Activated CD4-positive, alpha-beta memory T cell treated with anti-CD3 and anti-CD28 coated beads, Interleukin-2, amount 10 ng/mL, durations not matched to agents 7 days and 5 days (primary cell): ENCODE results near the gene CCR7. TPM values are rescaled to one million over a fixed set of nuclear protein-coding genes. Genes with fewer than 3 reads are reported as not detected.

Source experiments
- CTCF ChIA-PET: fragments of 350-600 bp; sonication (Branson Sonifier 250); formaldehyde crosslinking; loops from one replicate; lab custom pipeline; 2021; ENCODE audit warnings: antibody characterized with exemption, inconsistent platforms; lab: Charles Lee
- POLR2A ChIA-PET: fragments of 350-600 bp; sonication (Branson Sonifier 250); formaldehyde crosslinking; loops from one replicate; lab custom pipeline; 2021; ENCODE audit warnings: antibody characterized with exemption; lab: Charles Lee
- DNase-seq: peaks from one replicate; pipeline ENCODE4 v3.0.0-alpha.2; 2020
- H3K27ac Mint-ChIP-seq: one replicate; pipeline ENCODE4 v1.8.0; 2021; ENCODE audit warnings: mild to moderate bottlenecking, mixed read lengths
- H3K27me3 Mint-ChIP-seq: one replicate; pipeline ENCODE4 v1.8.0; 2021; ENCODE audit warnings: mixed read lengths
- H3K36me3 Mint-ChIP-seq: one replicate; pipeline ENCODE4 v1.8.0; 2021; ENCODE audit warnings: low read depth, mixed read lengths
- H3K4me1 Mint-ChIP-seq: one replicate; pipeline ENCODE4 v1.8.0; 2021; ENCODE audit warnings: mixed read lengths
- H3K4me3 Mint-ChIP-seq: one replicate; pipeline ENCODE4 v1.8.0; 2021; ENCODE audit warnings: mild to moderate bottlenecking, mixed read lengths
- H3K9me3 Mint-ChIP-seq: one replicate; pipeline ENCODE4 v1.8.0; 2021; ENCODE audit warnings: mixed read lengths
- total RNA-seq, 2 experiments: library from RNA; stranded (reverse); gene quantifications; one replicate each; pipeline ENCODE4 v1.2.3, GENCODE V29; 2021

CCR7 gene
- total RNA-seq, 2 experiments from 2014 or later = 43.3 to 44.6 TPM

DNA sequence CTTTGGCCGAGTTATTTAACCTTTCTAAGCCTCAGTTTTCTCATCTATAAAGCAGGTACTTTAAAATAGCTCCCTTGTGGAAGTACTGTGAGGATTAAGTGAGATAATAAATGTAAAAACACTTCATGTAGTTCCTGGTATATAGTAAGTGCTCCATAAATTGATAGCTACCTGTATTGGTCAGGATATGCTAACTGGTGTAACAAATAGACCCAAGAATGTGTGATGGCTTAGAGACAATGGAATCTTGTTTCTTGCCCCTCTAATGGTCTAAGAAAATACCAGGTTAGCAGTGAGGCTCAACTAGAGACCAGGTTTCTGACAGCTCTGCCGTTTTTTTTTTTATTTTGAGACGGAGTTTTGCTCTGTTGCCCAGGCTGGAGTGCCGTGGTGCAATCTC, 29.8 kb downstream of the CCR7 start:
- ChIA-PET CTCF (interaction anchor here (0.7 to 14.7 kb wide), 14 partner anchors 13 to 177 kb away, joined by 3 to 266 read pairs (median 6); partner anchors contain the start of genes IGFBP4 and TOP2A), POLR2A (interaction anchor here (1.4 to 10.0 kb wide), 7 partner anchors 11 to 172 kb away, joined by 3 to 118 read pairs (median 10); partner anchors contain the start of genes CCR7 and TOP2A)
- no peak for DNase-seq
- Mint-ChIP-seq H3K9me3 (no peaks in the 10 kb centered on the region), H3K4me1 (peaks cover 73% of the 10 kb centered on the region), H3K27ac (no peak overlapping the region), H3K36me3 (peaks cover 5% of the 10 kb centered on the region), H3K4me3 (no peak overlapping the region), H3K27me3 (peaks cover 31% of the 10 kb centered on the region)

GRCh38 chr17:40534371-40535189, 30.7 kb downstream of the CCR7 start:
- Mint-ChIP-seq H3K4me3 (no peak overlapping the region), H3K36me3 (peaks cover 9% of the 10 kb centered on the region), H3K4me1 (peaks cover 73% of the 10 kb centered on the region), H3K27ac (no peak overlapping the region), H3K9me3 (no peaks in the 10 kb centered on the region), H3K27me3 (peaks cover 24% of the 10 kb centered on the region)
- ChIA-PET POLR2A (interaction anchor here (0.7 to 10.0 kb wide), 16 partner anchors 8 to 171 kb away, joined by 3 to 118 read pairs (median 8); partner anchors contain the start of genes CCR7, IGFBP4 and TOP2A), CTCF (interaction anchor here (0.6 to 14.7 kb wide), 27 partner anchors 11 to 176 kb away, joined by 3 to 266 read pairs (median 8); partner anchors contain the start of genes IGFBP4 and TOP2A)
- no peak for DNase-seq

- Mint-ChIP-seq H3K36me3 (peaks cover 9% of the 10 kb centered on the region), H3K27me3 (peaks cover 21% of the 10 kb centered on the region), H3K4me1 (peaks cover 70% of the 10 kb centered on the region), H3K9me3 (no peaks in the 10 kb centered on the region), H3K4me3 (peak overlapping the region; percentile 15), H3K27ac (peak overlapping the region; percentile 72)
- CTCF ChIA-PET = interaction anchor here (0.7 to 14.7 kb wide), 39 partner anchors 10 to 1151 kb away, joined by 3 to 266 read pairs (median 7); partner anchors contain the start of genes IGFBP4, SMARCE1 and TOP2A
- DNase-seq = no peak
- POLR2A ChIA-PET = interaction anchor here (0.9 to 10.0 kb wide), 26 partner anchors 9 to 232 kb away, joined by 3 to 118 read pairs (median 5); partner anchors contain the start of genes CCR7, GJD3, IGFBP4 and TNS4
These were observed 31.4 kb downstream of the CCR7 start for GRCh38 chr17:40533896-40534295.

DNA sequence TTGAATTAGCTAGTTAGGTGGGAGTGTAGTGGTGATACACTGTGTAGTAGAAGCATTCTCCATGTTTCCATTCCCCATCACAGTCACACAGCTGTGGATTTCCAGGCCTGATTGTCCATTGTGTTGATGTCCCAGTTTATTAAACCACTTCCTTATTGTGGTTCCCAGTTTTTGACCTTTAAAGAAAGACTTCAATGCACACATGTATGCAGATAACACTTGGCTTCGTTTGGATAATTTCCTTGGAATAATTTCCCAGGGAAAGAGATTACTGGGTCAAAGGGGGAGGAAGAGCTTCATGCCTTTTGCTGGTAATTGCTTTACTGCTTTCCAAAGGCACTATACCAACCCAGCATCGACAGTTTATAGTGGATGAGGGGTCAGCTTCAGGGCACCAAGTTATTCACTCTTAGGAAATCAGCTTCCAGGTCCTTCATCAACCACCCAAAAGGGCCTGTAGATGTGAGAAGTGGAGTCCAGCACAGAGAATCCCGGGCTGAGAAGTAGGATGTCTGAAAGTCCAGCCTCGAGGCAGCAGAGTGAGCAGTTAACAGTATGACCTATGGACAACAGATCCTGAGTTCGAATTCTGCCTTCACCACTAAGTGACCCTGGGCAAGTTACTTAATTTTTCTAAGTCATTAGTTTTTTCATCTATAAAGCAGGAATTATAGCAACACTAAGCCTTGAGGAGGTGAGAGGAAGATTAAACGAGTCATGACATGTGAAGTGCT, 32.6 kb downstream of the CCR7 start:
- Mint-ChIP-seq H3K27me3 (peaks cover 19% of the 10 kb centered on the region), H3K27ac (peak overlapping the region; percentile 72), H3K4me3 (peak overlapping the region; percentile 5), H3K9me3 (no peaks in the 10 kb centered on the region), H3K36me3 (peaks cover 9% of the 10 kb centered on the region), H3K4me1 (peaks cover 78% of the 10 kb centered on the region)
- CTCF ChIA-PET = interaction anchor here (0.6 to 14.7 kb wide), 49 partner anchors 8 to 522 kb away, joined by 3 to 266 read pairs (median 5); partner anchors contain the start of genes GJD3, IGFBP4, SMARCE1 and TOP2A
- POLR2A ChIA-PET = interaction anchor here (0.6 to 10.0 kb wide), 32 partner anchors 8 to 230 kb away, joined by 3 to 118 read pairs (median 6); partner anchors contain the start of genes CCR7, GJD3, IGFBP4 and TNS4
- DNase-seq = no peak

GRCh38 chr17:40531051-40531991, 34.0 kb downstream of the CCR7 start:
- POLR2A ChIA-PET = interaction anchor here (0.6 to 10.0 kb wide), 18 partner anchors 9 to 173 kb away, joined by 3 to 118 read pairs (median 8); partner anchors contain the start of genes CCR7, GJD3, IGFBP4 and TOP2A
- Mint-ChIP-seq H3K4me1 (peaks cover 75% of the 10 kb centered on the region), H3K9me3 (peaks cover under 1% of the 10 kb centered on the region), H3K27me3 (peaks cover 15% of the 10 kb centered on the region), H3K27ac (peak overlapping the region; percentile 72), H3K4me3 (peak overlapping the region; percentile 13), H3K36me3 (peaks cover 20% of the 10 kb centered on the region)
- DNase-seq = peak; percentile 64
- CTCF ChIA-PET = interaction anchor here (0.6 to 14.7 kb wide), 26 partner anchors 8 to 231 kb away, joined by 3 to 266 read pairs (median 7); partner anchors contain the start of genes IGFBP4 and TOP2A

GRCh38 chr17:40530531-40530994, 34.7 kb downstream of the CCR7 start:
- Mint-ChIP-seq H3K4me3 (no peak overlapping the region), H3K27me3 (peaks cover 8% of the 10 kb centered on the region), H3K27ac (peak overlapping the region; percentile 72), H3K36me3 (peaks cover 27% of the 10 kb centered on the region), H3K4me1 (peaks cover 71% of the 10 kb centered on the region), H3K9me3 (peaks cover 6% of the 10 kb centered on the region)
- DNase-seq = no peak
- CTCF ChIA-PET = interaction anchor here (0.9 to 4.7 kb wide), 4 partner anchors 13 to 169 kb away, joined by 3 to 59 read pairs (median 24); no protein-coding TSS in a partner anchor
- POLR2A ChIA-PET = interaction anchor here (1.5 to 10.0 kb wide), 6 partner anchors 9 to 113 kb away, joined by 4 to 118 read pairs (median 86); partner anchors contain the start of genes CCR7, IGFBP4 and TOP2A

DNA sequence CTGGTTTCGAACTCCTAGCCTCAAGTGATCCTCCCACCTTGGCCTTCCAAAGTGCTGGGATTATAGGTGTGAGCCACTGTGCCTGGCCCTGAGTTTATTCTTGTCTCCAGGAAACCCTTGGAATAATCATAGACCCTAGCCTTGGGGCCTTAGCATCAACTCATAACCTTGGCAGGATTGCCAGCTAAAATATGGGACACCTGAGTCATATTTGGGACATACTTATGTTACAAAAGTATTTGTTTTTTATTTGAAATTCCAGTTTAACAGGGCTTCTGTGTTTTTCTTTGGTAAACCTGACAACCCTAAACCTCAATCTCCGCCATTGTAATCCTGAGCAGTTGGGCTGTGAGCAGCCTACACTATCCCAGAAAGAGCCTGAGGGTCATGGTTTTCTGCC, 35.3 kb downstream of the CCR7 start:
- ChIA-PET POLR2A (interaction anchor here (1.5 to 10.0 kb wide), 6 partner anchors 9 to 112 kb away, joined by 4 to 118 read pairs (median 86); partner anchors contain the start of genes CCR7, IGFBP4 and TOP2A), CTCF (interaction anchor here (0.7 to 1.2 kb wide), 5 partner anchors 13 to 137 kb away, joined by 3 to 4 read pairs (median 3); no protein-coding TSS in a partner anchor)
- Mint-ChIP-seq H3K9me3 (peaks cover 11% of the 10 kb centered on the region), H3K4me1 (peaks cover 74% of the 10 kb centered on the region), H3K27ac (peak overlapping the region; percentile 72), H3K36me3 (peaks cover 33% of the 10 kb centered on the region), H3K4me3 (no peak overlapping the region), H3K27me3 (peaks cover 3% of the 10 kb centered on the region)
- DNase-seq = no peak

DNA sequence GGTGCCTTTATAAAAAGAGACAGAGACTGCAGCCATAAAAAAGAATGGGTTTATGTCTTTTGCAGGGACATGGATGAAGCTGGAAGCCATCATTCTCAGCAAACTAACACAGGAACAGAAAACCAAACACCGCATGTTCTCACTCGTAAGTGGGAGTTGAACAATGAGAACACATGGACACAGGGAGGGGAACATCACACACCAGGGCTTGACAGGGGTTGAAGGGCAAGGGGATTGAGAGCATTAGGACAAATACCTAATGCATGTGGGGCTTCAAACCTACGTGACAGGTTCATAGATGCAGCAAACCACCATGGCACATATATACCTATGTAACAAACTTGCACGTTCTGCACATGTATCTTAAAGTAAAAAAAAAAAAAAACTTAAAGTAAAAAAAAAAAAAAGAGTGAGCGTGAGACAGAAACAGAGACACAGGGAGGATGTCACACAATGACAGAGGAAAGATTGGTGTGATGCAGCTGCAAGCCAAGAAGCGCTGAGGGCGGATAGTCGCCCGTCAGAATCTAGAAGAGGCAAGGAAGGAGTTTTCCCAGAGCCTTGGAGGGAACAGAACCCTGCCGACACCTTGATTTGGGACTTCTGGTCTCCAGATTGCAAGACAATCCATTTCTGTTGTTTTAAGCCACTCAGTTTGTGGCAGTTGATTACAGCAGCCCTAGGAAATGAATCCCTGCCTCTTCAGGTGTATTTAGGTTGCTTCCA, 36.4 kb downstream of the CCR7 start:
- Mint-ChIP-seq H3K27ac (peak overlapping the region; percentile 68), H3K4me1 (peaks cover 72% of the 10 kb centered on the region), H3K4me3 (no peak overlapping the region), H3K36me3 (peaks cover 45% of the 10 kb centered on the region), H3K9me3 (peaks cover 22% of the 10 kb centered on the region), H3K27me3 (peaks cover 8% of the 10 kb centered on the region)
- ChIA-PET POLR2A (interaction anchor here (0.9 to 10.0 kb wide), 4 partner anchors 11 to 86 kb away, joined by 3 to 118 read pairs (median 83); partner anchors contain the start of gene IGFBP4), CTCF (interaction anchor here (1.0 to 1.5 kb wide), 3 partner anchors 12 to 166 kb away, joined by 3 to 5 read pairs (median 3); no protein-coding TSS in a partner anchor)
- no peak for DNase-seq

DNA sequence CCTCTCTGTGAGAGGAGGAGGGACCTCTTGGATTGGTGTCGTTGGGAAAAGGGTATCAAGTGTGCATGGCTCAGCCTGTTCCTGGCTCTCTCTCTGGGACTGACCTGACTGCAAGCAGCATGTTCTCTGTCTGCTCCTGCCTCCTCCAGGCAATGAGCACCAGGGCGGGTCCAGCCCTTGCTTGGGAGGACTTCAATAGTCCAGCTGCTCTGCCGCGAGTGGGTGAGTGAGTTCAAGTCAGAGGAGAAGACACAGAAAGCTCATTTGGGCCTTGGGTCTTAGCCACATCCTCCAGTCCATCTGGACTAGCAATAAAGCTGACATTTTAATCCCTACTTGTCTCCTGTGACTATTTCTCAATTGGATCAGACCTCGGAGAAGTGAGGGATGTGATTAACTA, 38.6 kb downstream of the CCR7 start:
- no peak for DNase-seq
- ChIA-PET CTCF (interaction anchor here (1.1 kb wide), 1 partner anchor 9 kb away, joined by 3 read pairs; no protein-coding TSS in a partner anchor), POLR2A (interaction anchor here (0.9 to 10.0 kb wide), 2 partner anchors 9 to 34 kb away, joined by 3 to 118 read pairs; no protein-coding TSS in a partner anchor)
- no peak overlapping the region for H3K27ac Mint-ChIP-seq
- H3K27me3 Mint-ChIP-seq = peaks cover 8% of the 10 kb centered on the region
- peaks cover 66% of the 10 kb centered on the region for H3K36me3 Mint-ChIP-seq
- H3K9me3 Mint-ChIP-seq = peaks cover 30% of the 10 kb centered on the region
- H3K4me3 Mint-ChIP-seq = no peak overlapping the region
- H3K4me1 Mint-ChIP-seq = peaks cover 68% of the 10 kb centered on the region

DNA sequence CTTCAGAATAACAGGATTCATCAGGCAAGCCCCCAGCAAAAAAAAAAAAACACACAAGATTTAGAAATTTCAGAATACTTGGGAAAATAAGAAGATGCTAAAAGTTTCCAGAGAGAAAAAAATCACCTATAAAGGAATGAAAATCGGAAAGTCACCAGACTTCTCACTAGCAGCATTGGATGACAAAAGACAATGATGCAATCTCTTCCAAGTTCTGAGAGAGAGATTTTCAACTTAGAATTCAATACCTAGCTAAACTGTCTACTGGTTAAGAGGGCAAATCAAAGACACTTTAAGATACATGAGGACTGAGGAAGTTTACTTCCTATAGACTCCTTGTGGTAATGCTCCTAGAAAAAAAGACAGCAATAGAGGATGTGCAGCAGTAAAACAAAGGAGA, 40.0 kb downstream of the CCR7 start:
- no peak for DNase-seq
- Mint-ChIP-seq H3K36me3 (peaks cover 72% of the 10 kb centered on the region), H3K27ac (no peak overlapping the region), H3K4me3 (no peak overlapping the region), H3K9me3 (peaks cover 30% of the 10 kb centered on the region), H3K4me1 (peaks cover 68% of the 10 kb centered on the region), H3K27me3 (peaks cover 8% of the 10 kb centered on the region)
- CTCF ChIA-PET = interaction anchor here (1.2 to 3.0 kb wide), 2 partner anchors 8 kb away, joined by 3 to 18 read pairs; no protein-coding TSS in a partner anchor
- POLR2A ChIA-PET = interaction anchor here (0.9 to 1.6 kb wide), 6 partner anchors 8 to 45 kb away, joined by 3 to 7 read pairs (median 4); no protein-coding TSS in a partner anchor
